GM12874 (cell line): ENCODE data around the gene MRPL12.

ENCODE experiments used
- CTCF ChIP-seq: IDR thresholded peaks from 2 replicates; pipeline ENCODE4 v1.5.1; 2011; ENCODE audit warnings: low read depth, mild to moderate bottlenecking, control low read depth, low read length, moderate library complexity; ENCODE audit not compliant: insufficient read depth

MRPL12 gene

GRCh38 chr17:81696218-81696941 lies 6.8 kb upstream of the MRPL12 start:
- TF ChIP-seq CTCF: no peak

GRCh38 chr17:81697261-81698044 lies 5.7 kb upstream of the MRPL12 start:
- no peak for TF ChIP-seq CTCF

- no peak for TF ChIP-seq CTCF
These were observed 2.5 kb upstream of the MRPL12 start for GRCh38 chr17:81700353-81701287.

- TF ChIP-seq CTCF: no peak
These were observed 1.7 kb upstream of the MRPL12 start for GRCh38 chr17:81701288-81702071.

GRCh38 chr17:81703747-81704654 lies 834 bp downstream of the MRPL12 start:
- TF ChIP-seq CTCF: no peak

- no peak for TF ChIP-seq CTCF
These were observed 2.5 kb downstream of the MRPL12 start for GRCh38 chr17:81705518-81706231.
